Endothelial cell of umbilical vein (primary cell): ENCODE data around the gene CLIP4. TPM values are rescaled to one million over a fixed set of nuclear protein-coding genes. Genes with fewer than 3 reads are reported as not detected.

Source experiments
- BruUV-seq: library from RNA; stranded (reverse); fragments of 400-500 nt; replicated peaks from 2 replicates; lab custom pipeline; 2021; lab: Mats Ljungman, UMichigan
- CTCF ChIA-PET: fragments of 300-600, 350-600 bp; sonication (Branson Sonifier 250); formaldehyde crosslinking; loops from one replicate; lab custom pipeline; 2021; ENCODE audit warnings: antibody characterized with exemption, inconsistent platforms; lab: Charles Lee
- POLR2A ChIA-PET: fragments of 300-600, 350-600 bp; sonication (Branson Sonifier 250); formaldehyde crosslinking; loops from one replicate; lab custom pipeline; 2021; ENCODE audit warnings: antibody characterized with exemption, inconsistent platforms; lab: Charles Lee
- DNase-seq: peaks from one replicate; pipeline ENCODE4 v3.0.0-alpha.2; 2011; ENCODE audit warnings: low read depth, low spot score
- FAIRE-seq: peaks from 2 replicates; lab custom pipeline; 2011; peaks lifted over from hg19 to GRCh38; lab: Jason Lieb, UNC
- H2AFZ ChIP-seq: 2 replicates; pipeline ENCODE4 v1.6.0; 2012; ENCODE audit warnings: low read depth, low read length, control low read depth, inconsistent platforms
- H3K27ac ChIP-seq: 2 replicates; pipeline ENCODE4 v1.5.1; 2011; ENCODE audit warnings: low read depth, mild to moderate bottlenecking, control low read depth, low read length, moderate library complexity; ENCODE audit not compliant: insufficient read depth
- H3K27me3 ChIP-seq, 2 experiments: 2 replicates each; pipeline versions ENCODE4 v1.6.0 to v1.6.1; 2011; ENCODE audit warnings: low read length in 2 of 2, mixed read lengths in 1 of 2; ENCODE audit not compliant: control insufficient read depth in 2 of 2, insufficient read depth in 2 of 2
- H3K36me3 ChIP-seq, 2 experiments: 2 replicates in 1 of 2; 3 replicates in 1 of 2; pipeline ENCODE4 v1.5.1; 2011; ENCODE audit warnings: low read length in 2 of 2, mild to moderate bottlenecking in 1 of 2, moderate library complexity in 1 of 2; ENCODE audit not compliant: control insufficient read depth in 2 of 2, insufficient read depth in 2 of 2; ENCODE audit errors: extremely low read depth in 1 of 2
- H3K4me1 ChIP-seq: 3 replicates; pipeline ENCODE4 v1.5.1; 2011; ENCODE audit warnings: mild to moderate bottlenecking, low read length; ENCODE audit not compliant: control insufficient read depth, insufficient read depth; ENCODE audit errors: extremely low read depth
- H3K4me2 ChIP-seq: 2 replicates; pipeline ENCODE4 v1.6.1; 2011; ENCODE audit warnings: low read length, control low read depth, mixed read lengths; ENCODE audit not compliant: insufficient read depth
- H3K4me3 ChIP-seq, 3 experiments: fragments of 200-600 bp in 1 of 3; sonication (generic), shearing (Covaris generic) in 1 of 3; replicated peaks in 1 of 3; 2 replicates each; pipeline ENCODE4 v1.5.1; 2011 to 2016; ENCODE audit warnings: control low read depth in 3 of 3, low read length in 3 of 3, mild to moderate bottlenecking in 2 of 3, inconsistent platforms in 1 of 3, low read depth in 1 of 3, moderate library complexity in 1 of 3; ENCODE audit not compliant: insufficient read depth in 1 of 3
- H3K79me2 ChIP-seq: 2 replicates; pipeline ENCODE4 v1.6.0; 2012; ENCODE audit warnings: low read length, inconsistent platforms; ENCODE audit not compliant: control insufficient read depth, insufficient read depth
- H3K9ac ChIP-seq: replicated peaks from 2 replicates; pipeline ENCODE3; 2011; ENCODE audit warnings: low read length, control low read depth; ENCODE audit not compliant: insufficient read depth; ENCODE audit errors: extremely low read depth
- H3K9me1 ChIP-seq: replicated peaks from 3 replicates; pipeline ENCODE4 v1.6.0; 2011; ENCODE audit warnings: mild to moderate bottlenecking, low read length; ENCODE audit not compliant: control insufficient read depth, insufficient read depth; ENCODE audit errors: extremely low read depth
- H3K9me3 ChIP-seq: replicated peaks from 2 replicates; pipeline ENCODE4 v1.5.1; 2012; ENCODE audit warnings: low read length, inconsistent platforms; ENCODE audit not compliant: control insufficient read depth, insufficient read depth
- H4K20me1 ChIP-seq: replicated peaks from 2 replicates; pipeline ENCODE3; 2011; ENCODE audit warnings: mild to moderate bottlenecking, low read length; ENCODE audit not compliant: control insufficient read depth, insufficient read depth; ENCODE audit errors: extremely low read depth
- EZH2 ChIP-seq: IDR thresholded peaks from 2 replicates; pipeline ENCODE4 v1.6.1; 2012; ENCODE audit warnings: borderline replicate concordance, low read depth, mild to moderate bottlenecking, moderate library complexity, low read length, inconsistent platforms; ENCODE audit not compliant: severe bottlenecking
- FOS ChIP-seq: IDR thresholded peaks from 2 replicates; pipeline ENCODE4 v1.6.1; 2011; ENCODE audit warnings: mild to moderate bottlenecking, low read length, moderate library complexity, borderline replicate concordance; ENCODE audit not compliant: insufficient read depth
- GATA2 ChIP-seq: IDR thresholded peaks from 2 replicates; pipeline ENCODE4 v1.7.0; 2011; ENCODE audit warnings: low read depth, mild to moderate bottlenecking, moderate library complexity, mixed read lengths, low read length; ENCODE audit not compliant: insufficient read length, insufficient read depth
- JUN ChIP-seq: IDR thresholded peaks from 2 replicates; pipeline ENCODE4 v1.6.1; 2011; ENCODE audit warnings: borderline replicate concordance, low read depth; ENCODE audit not compliant: insufficient read length, insufficient read depth
- MYC ChIP-seq: IDR thresholded peaks from one replicate; pipeline ENCODE4 v1.6.1; 2011; ENCODE audit warnings: mild to moderate bottlenecking, low read depth, low read length
- POLR2A ChIP-seq: IDR thresholded peaks from 2 replicates; pipeline ENCODE4 v1.6.1; 2012; ENCODE audit warnings: low read depth, mild to moderate bottlenecking, control low read depth, low read length
- POLR2AphosphoS5 ChIP-seq: IDR thresholded peaks from 2 replicates; pipeline ENCODE4 v1.6.1; 2012; ENCODE audit warnings: low read depth, mild to moderate bottlenecking, control low read depth, low read length, moderate library complexity; ENCODE audit not compliant: insufficient read depth
- dilution Hi-C: fragments of 300-500 bp; cut with MboI; formaldehyde crosslinking; loops from one replicate; pipeline ENCODE4 v1.15.0; 2019; ENCODE audit warnings: low sequenced_read_pairs; ENCODE audit not compliant: extremely low pct_ligation_motif_present
- intact Hi-C: fragments of 100-400 bp; cut with micrococcal nuclease; formaldehyde crosslinking; loops from one replicate; pipeline ENCODE4 v1.10.0; 2022
- polyA plus RNA-seq, 4 experiments: library from polyadenylated mRNA; depleted of rRNA in 3 of 4; stranded (reverse) in 3 of 4; unstranded in 1 of 4; fragments of >200 nt; gene quantifications; 2 replicates each; pipeline versions ENCODE4 v1.2.1 to v1.2.3, GENCODE V29; 2011 to 2012; ENCODE audit warnings: missing spikeins in 1 of 4
- total RNA-seq: library from RNA; stranded (reverse); gene quantifications from 2 replicates; pipeline ENCODE4 v1.2.3, GENCODE V29; 2021
- TF ChIP-seq, protein P1 (sequence below): IDR thresholded peaks from 2 replicates; pipeline ENCODE4 v1.6.1; 2011; ENCODE audit not compliant: insufficient read depth, insufficient read length

CLIP4 gene
- total and polyA plus RNA-seq, 2 donors (not counting 3 experiments of a cell fraction or from before 2014, with no cell fraction given), result 9.2 to 24.0 TPM

DNA sequence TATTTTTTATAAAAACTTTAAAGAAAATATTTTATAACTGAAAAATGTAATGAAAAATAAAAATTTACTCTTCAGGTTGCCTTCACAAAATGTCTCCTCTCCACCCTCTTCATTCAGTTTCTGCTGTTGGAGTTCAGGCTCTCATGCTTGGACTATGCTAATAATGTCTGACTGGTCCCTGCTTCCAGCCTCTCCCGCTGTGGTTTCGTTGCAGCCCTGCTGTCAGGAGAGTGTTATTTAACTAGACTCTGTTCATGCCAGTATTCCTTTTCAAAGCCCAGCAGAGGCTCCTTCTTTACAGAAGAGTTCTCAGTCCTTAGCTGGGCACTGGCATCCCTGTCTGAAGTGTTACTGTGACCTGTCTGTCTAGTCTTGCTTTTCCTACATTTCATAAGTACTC, 40.4 kb downstream of the CLIP4 start:
- CTCF ChIA-PET, result no interaction called here
- DNase-seq (no peak), FAIRE-seq (no peak)
- POLR2A ChIA-PET, result no interaction called here
- H3K9me3 ChIP-seq, result no peaks in the 10 kb centered on the region
- no peak overlapping the region for H2AFZ ChIP-seq
- H3K27me3 ChIP-seq, result no peaks in the 10 kb centered on the region
- TF ChIP-seq GATA2 (no peak), EZH2 (no peak), MYC (no peak), POLR2AphosphoS5 (no peak), POLR2A (no peak), JUN (no peak), FOS (no peak)
- TF ChIP-seq, protein P1, sequence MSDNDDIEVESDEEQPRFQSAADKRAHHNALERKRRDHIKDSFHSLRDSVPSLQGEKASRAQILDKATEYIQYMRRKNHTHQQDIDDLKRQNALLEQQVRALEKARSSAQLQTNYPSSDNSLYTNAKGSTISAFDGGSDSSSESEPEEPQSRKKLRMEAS, result no peak
- H3K9ac ChIP-seq, result no peak overlapping the region
- peaks cover 4 to 15% of the 10 kb centered on the region in 2 experiments for H3K36me3 ChIP-seq
- no peaks in the 10 kb centered on the region for H3K79me2 ChIP-seq
- H3K4me2 ChIP-seq, result no peak overlapping the region
- H3K4me3 ChIP-seq, result no peak overlapping the region
- no peaks in the 10 kb centered on the region for H4K20me1 ChIP-seq
- intact Hi-C loops (no loop called here), dilution Hi-C loops (no loop called here)
- H3K9me1 ChIP-seq, result no peaks in the 10 kb centered on the region
- H3K27ac ChIP-seq, result no peak overlapping the region
- no TSS peak for BruUV-seq
- H3K4me1 ChIP-seq, result no peaks in the 10 kb centered on the region

DNA sequence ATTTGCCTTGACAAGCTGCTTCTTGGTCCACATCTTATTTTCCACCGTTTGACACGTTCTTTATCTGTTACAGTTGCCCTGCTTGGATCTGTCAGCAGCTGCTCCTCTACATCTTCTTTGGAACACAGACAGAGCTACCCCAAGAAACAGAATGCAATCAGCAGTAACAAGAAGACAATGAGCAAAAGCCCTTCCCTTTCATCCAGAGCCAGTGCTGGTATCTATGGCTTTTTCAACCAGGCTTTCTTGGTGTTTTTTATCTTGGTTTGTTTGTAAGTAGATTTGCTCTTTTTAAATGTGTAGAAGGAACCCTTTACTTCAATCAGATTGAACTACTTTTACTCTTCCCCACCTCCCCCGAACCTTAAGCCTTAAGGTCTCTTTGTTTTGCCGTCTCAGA, 41.9 kb downstream of the CLIP4 start:
- no peaks in the 10 kb centered on the region for H3K4me1 ChIP-seq
- H3K9me1 ChIP-seq, result no peaks in the 10 kb centered on the region
- H3K79me2 ChIP-seq, result no peaks in the 10 kb centered on the region
- H3K4me2 ChIP-seq, result no peak overlapping the region
- TF ChIP-seq POLR2A (no peak), JUN (no peak), POLR2AphosphoS5 (no peak), FOS (no peak)
- TF ChIP-seq, protein P1, result no peak
- no TSS peak for BruUV-seq
- no peak overlapping the region for H3K27ac ChIP-seq
- H3K36me3 ChIP-seq, result peaks cover 4 to 12% of the 10 kb centered on the region in 2 experiments
- FAIRE-seq, result peak; percentile 4
- no peak overlapping the region for H3K4me3 ChIP-seq
- no peak overlapping the region for H2AFZ ChIP-seq
- no peak for DNase-seq
- dilution Hi-C loops (no loop called here), intact Hi-C loops (no loop called here)
- no peaks in the 10 kb centered on the region for H3K27me3 ChIP-seq
- no peaks in the 10 kb centered on the region for H3K9me3 ChIP-seq
- no peak overlapping the region for H3K9ac ChIP-seq
- CTCF ChIA-PET, result interaction anchor here (0.9 to 1.3 kb wide), 4 partner anchors 8 to 26 kb away, joined by 3 to 4 read pairs (median 3); no protein-coding TSS in a partner anchor
- no peaks in the 10 kb centered on the region for H4K20me1 ChIP-seq
- POLR2A ChIA-PET, result no interaction called here
